NB4 (cell line): Measurements from ENCODE around the gene ADAM33.

ENCODE experiments used
- DNase-seq: peaks from one replicate; pipeline ENCODE4 v3.0.0; 2010; ENCODE audit warnings: low read depth
- H3K4me3 ChIP-seq: one replicate; pipeline ENCODE4 v1.5.1; 2011; ENCODE audit warnings: mild to moderate bottlenecking, low read depth, low read length, moderate library complexity
- CTCF ChIP-seq: IDR thresholded peaks from one replicate; pipeline ENCODE4 v1.5.1; 2012; ENCODE audit warnings: low read depth, low read length
- MAX ChIP-seq: IDR thresholded peaks from 2 replicates; pipeline ENCODE4 v1.6.1; 2011; ENCODE audit warnings: low read depth, low read length
- MYC ChIP-seq: IDR thresholded peaks from 2 replicates; pipeline ENCODE4 v1.6.1; 2011; ENCODE audit warnings: low read depth, low read length
- POLR2A ChIP-seq: IDR thresholded peaks from 2 replicates; pipeline ENCODE4 v1.6.1; 2011; ENCODE audit warnings: mild to moderate bottlenecking; ENCODE audit not compliant: insufficient read length; ENCODE audit errors: extremely low read depth

Gene ADAM33

GRCh38 chr20:3698591-3699001, 16.8 kb upstream of the ADAM33 start:
- no peak for TF ChIP-seq CTCF
- TF ChIP-seq MAX, result no peak
- no peak for TF ChIP-seq POLR2A
- TF ChIP-seq MYC, result no peak
- H3K4me3 ChIP-seq, result no peak overlapping the region
- no peak for DNase-seq

- TF ChIP-seq MYC (no peak), MAX (no peak), POLR2A (no peak), CTCF (no peak)
- DNase-seq, result no peak
- H3K4me3 ChIP-seq, result no peak overlapping the region
Observed at GRCh38 chr20:3697588-3698305, 15.9 kb upstream of the ADAM33 start.

- TF ChIP-seq CTCF (no peak), MYC (no peak), MAX (no peak), POLR2A (no peak)
- DNase-seq, result no peak
- no peak overlapping the region for H3K4me3 ChIP-seq
Observed at GRCh38 chr20:3696745-3697587, 15.2 kb upstream of the ADAM33 start.

GRCh38 chr20:3696200-3696599, 14.4 kb upstream of the ADAM33 start:
- peak; percentile 47 for DNase-seq
- H3K4me3 ChIP-seq, result no peak overlapping the region
- TF ChIP-seq MYC (no peak), CTCF (peak; percentile 66), MAX (no peak), POLR2A (no peak)

GRCh38 chr20:3694864-3695263, 13.1 kb upstream of the ADAM33 start:
- TF ChIP-seq CTCF (no peak), MYC (no peak), MAX (no peak), POLR2A (no peak)
- H3K4me3 ChIP-seq, result no peak overlapping the region
- no peak for DNase-seq
